ENCODE data around the gene CPEB3.

DNA sequence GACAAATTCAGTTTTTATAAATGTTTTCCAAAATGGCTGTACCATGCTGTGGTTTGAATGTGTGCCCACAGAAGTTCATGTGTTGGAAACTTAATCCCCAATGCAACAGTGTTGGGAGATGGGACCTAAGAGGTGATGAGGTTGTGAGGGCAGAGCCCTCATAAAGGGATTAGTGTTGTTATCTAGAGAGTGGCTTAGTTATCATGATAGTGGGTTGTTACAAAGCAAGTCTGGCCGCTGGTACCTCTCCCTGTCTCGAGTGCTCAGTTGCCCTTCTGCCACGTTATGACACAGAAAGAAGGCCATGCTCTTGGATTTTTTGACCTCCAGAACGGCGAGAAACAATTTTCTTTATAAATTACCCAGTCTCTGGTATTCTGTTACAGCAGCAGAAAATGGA, 248.3 kb downstream of the CPEB3 start:
- TF ChIP-seq, protein P1, sequence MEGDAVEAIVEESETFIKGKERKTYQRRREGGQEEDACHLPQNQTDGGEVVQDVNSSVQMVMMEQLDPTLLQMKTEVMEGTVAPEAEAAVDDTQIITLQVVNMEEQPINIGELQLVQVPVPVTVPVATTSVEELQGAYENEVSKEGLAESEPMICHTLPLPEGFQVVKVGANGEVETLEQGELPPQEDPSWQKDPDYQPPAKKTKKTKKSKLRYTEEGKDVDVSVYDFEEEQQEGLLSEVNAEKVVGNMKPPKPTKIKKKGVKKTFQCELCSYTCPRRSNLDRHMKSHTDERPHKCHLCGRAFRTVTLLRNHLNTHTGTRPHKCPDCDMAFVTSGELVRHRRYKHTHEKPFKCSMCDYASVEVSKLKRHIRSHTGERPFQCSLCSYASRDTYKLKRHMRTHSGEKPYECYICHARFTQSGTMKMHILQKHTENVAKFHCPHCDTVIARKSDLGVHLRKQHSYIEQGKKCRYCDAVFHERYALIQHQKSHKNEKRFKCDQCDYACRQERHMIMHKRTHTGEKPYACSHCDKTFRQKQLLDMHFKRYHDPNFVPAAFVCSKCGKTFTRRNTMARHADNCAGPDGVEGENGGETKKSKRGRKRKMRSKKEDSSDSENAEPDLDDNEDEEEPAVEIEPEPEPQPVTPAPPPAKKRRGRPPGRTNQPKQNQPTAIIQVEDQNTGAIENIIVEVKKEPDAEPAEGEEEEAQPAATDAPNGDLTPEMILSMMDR (IDR thresholded peaks at IDR 0.05; ENCODE audit: borderline replicate concordance, extremely low read depth, low read length, poor library complexity, severe bottlenecking): no peak
- no peak for TF ChIP-seq EZH2 (IDR thresholded peaks at IDR 0.05; ENCODE audit: borderline replicate concordance, low read depth, low read length, severe bottlenecking)
